Stimulated activated CD4-positive, alpha-beta T cell treated with anti-CD3 and anti-CD28 coated beads, Interleukin-12 subunit alpha, Interleukin-12 subunit beta, amount 100 ng/mL, for 4 hours (primary cell): ENCODE results near the gene CTBP2.

Experiments
- DNase-seq: peaks from one replicate; pipeline ENCODE4 v3.0.0-alpha.2; 2020

CTBP2 gene

DNA sequence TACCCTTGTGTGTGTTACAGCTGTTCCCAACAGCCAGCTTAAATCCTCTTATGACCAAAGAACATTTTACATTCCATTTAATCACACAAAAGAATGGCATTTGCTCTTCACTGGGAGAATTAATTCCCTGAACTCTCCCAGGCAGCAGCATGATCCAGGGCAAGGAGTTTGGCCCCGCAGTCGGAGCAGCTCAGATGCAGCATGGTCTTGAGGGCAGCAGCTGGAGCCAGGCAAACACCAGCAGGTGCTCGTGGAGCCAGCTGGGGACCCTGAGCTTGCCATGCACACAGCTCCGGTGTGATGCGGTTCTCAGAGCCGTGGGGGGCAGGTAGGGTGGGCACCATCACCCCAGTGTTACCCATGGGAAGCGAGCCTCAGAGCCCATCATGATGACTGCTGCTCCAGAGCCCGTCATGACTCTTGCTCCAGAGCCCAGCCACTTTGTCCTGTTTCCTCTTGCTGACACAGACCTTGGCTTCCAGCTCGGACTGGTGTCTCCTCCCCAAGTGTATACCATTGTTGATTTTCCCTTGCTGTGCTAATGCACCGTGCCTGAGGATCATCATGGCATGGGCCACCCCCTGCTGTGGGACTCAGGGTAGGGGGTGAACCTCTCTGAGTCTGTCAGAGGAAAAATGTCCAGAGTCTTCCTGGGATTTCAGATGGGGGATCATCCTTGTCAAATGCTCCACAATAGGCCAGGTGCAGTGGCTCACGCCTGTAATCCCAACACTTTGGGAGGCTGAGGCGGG is 142.6 kb downstream of the CTBP2 start:
- DNase-seq = no peak

DNA sequence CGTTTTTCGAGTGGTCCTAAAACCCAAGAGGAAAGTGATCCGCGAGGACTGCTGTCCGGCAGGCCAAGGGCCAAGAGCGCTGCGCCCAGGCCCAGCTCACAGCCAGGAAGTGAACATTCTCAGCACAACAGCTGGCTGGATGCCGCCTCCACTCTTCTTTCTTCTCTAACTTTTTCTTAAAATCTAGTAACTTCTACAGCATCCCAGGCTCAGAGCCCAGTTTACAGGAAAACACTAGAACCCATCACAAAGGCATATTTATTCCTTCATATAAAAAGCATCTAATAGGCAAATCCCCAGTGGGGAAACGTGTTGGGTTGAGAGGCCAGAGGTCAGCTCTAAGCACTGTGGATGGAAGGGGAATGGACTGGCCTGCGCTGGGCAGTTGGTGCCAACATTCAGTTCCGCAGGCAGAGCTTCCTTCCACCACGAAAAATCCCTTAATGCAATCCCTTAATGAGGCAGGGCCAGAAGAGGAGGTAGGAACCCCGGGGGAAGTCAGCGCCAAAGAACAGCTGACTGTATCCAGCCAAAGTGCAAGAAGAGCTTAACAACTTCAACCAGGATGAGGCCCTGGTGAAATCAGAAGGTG is 143.7 kb downstream of the CTBP2 start:
- no peak for DNase-seq

DNA sequence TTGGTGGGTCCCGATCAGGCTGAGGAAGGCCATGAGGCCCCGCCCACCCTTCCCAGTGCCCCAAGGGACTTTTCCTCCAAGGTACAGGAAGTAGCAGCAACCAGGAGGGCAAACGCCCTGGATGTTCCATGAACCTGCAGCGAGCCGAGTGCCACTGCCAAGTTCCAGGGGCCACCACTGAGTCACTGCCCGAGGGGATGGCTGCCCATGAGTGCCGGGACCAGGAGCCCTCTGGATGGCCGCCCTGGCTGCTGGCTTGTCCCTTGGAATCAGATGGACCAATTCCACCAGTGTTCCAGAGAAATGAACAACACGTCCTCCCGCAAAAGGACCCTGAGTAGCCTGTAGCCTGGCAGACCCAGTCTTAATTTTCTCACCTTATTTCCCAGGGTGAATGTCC is 144.2 kb downstream of the CTBP2 start:
- no peak for DNase-seq

DNA sequence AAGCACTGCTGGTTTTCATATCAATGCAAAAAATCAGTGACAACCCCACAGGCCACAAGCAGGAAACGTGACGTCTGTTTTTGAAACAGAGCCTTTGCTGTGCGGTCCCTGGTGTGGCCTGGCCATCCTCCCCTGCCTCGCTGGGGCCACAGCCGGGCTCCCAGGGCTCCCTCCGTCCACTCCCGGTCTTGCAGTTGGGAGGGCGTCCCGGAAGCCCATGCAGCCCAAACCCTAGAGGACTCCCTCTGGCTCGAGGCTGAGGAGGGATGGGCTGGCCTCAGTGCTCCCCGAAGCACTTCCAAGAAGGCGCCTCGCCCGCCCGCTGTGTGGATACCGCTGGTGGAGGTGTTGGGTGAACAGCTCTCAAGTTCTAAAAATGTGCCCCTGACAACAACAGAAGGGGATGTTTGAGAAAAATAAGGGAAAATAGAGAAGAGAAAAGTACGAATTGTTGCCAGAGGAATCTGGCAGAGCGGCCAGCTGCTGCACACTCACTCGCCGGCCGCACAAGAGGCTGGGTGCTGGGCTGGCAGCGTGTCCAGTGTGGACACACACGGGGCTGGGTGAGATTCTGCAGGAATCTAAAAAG is 144.9 kb downstream of the CTBP2 start:
- no peak for DNase-seq

DNA sequence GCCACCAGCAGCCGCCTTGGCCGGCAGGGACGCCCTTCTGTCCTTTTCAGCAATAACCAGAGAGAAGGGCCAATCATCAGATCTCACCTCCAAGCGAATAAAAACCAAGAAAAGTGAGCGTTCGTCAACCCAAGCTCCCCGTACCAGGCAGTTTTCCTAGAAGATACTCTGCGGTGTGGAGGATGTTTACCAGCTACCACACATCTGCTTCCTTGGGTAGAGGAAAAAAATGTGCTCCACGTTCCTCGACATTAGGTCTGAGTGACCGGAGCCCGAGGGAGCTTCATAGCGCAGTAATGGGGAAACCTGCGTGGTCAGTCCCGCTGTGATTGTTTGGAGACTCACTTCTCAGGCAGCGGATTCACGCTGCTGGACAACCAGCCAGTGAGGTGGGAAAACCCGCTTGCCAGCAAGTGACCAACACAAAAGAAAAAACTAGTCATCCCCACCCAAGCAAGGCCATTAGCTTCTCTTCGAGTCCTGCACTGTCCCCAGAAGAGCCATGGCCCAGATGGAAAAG is 145.5 kb downstream of the CTBP2 start:
- DNase-seq = no peak

DNA sequence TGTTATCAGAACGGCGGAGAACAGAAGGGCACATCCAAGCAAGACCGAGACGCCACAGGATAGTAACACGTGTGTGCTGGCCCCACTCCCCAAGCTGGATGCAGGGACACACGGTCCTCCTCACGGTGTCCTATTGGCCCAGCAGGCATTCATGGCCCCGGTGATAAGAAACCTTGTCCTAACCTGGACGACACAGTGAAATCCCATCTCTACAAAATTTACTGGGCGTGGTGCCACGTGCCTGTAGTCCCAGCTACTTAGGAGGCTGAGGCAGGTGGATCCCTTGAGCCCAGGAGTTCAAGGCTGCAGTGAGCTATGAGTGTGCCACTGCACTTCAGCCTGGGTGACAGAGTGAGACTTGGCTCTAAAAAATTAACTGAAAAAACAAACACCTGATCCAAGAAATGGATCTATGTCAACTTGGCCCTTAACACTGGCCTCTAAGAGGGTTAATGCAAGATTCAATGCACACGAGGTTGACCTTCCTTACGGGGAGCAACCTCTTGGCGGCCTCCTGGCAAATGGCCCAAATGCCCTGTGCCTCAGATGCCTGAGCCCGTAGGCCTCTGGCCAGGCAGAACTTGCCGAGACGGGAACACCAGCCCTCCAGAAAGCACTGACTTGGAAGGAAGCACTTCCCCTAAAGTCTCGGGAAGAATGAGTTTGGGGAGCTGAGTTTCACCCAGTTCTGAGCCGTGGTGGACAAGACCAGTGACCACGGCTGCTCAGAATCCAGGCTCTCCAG is 146.1 kb downstream of the CTBP2 start:
- no peak for DNase-seq

DNA sequence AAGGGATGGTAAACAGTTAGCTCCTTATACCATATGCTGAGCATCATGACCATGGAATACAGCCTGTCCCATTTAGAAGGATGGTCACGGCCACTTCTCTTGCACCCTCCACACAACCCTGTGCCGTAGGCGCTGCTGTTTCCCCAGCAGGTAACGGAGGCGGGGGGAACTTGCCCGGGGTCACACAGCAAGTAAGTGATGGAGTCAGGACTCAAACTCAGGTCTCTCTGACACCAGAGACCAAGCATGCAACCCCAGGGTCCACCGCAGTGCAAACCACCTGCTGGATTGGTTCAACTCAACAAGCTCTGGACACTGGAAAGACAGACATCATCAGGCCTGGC is 146.9 kb downstream of the CTBP2 start:
- DNase-seq = no peak

DNA sequence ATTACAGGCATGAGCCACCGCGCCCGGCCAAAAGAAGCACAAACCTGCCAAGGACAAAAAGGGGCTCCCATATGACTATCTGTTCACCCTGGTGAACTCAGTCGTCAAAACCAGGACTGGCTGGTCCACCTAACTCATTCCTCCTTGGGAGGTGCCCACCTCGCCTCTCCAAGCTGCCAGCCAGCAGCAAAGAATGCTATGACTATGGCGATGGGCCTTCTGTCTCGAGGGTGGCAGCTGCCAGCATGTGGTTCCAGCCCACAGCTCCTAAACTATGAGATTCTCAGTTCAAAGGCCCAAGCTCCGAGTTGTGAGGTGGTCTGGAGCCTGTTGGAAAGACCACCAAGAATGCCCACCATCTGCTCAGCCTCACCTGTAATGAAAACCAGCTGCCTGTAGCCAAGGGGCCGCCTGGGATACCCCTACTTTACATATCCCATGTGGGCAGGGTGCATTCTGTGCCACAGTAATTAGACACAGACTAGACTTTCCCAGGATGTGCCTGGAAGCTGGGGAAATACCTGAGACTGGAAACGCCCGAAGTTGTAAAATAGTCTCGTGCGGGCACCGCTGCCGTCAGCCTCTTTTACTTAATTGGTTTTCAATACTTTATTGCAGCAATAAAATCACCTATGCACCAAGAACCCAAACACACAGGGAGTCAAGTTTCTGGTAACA is 147.4 kb downstream of the CTBP2 start:
- DNase-seq = no peak

DNA sequence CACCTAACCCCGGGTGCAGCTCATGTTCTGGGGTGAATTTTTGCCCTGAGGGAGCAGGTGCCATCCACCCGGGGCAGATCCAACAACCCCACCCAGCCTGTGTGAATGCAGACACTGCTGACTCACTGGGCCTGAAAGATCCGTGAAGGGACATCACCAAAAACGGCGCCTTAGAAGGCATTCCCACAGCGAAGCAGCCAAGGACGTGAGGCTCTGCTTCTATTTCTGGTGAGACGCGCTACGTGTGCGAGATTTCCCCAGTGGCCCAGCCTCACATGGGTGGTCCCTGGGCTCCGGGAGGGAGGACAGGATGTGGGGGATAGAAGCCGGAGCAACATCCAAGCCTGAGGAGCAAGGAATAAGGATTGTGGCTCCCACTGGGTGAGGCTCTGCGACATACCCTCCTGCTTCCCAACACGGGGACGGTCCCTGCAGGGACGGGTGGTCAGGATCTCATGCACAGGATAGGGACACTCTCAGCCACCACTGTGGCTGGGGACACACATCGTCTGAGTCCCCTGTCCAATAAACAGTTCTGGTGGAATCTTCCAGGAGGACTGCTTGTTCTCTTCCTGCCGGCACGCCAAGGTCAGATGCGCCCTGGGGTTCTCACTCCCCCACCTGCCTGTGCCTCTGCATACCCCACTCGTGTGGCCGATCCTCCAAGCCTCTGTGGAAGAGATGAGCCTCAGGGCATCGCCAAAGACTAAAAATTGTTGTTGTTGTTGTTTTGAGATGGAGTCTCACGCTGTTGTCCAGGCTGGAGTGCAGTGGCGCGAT is 148.2 kb downstream of the CTBP2 start:
- DNase-seq = no peak

DNA sequence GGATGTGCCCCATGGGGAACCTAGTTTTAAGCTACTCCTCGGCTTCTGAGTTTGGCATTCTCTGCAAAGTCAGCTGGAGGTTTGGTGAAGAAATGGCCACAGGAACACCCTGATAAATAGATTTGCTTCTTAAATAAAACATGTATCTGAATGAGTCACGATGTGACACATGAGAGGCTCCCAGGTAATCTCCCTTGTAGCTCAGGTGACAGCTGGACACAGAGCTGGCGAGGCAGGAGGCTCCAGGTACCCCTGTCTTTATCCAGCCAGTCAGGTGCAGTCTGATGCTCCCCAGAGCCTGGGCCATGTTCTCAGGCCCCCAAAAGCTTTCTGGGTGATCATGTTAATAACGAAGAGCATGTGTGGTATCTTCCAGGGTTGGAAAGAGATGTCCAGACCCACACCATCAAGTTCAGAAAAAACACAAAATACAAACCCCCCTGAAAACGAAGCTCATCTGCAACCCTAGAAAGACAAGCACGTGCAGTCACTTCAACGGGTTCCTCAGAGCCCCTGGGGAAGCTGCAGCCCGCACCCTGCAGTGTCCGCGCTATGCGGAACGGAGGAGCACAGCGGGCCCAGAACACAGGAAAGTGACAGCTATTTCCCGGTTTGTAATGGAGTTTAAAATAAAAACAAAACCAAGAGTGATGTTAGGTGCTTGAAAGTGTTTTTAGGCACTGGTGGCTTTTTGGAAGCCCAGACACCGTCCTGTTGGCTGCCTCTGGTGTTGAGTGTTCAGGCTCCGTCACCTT is 149.0 kb downstream of the CTBP2 start:
- no peak for DNase-seq

DNA sequence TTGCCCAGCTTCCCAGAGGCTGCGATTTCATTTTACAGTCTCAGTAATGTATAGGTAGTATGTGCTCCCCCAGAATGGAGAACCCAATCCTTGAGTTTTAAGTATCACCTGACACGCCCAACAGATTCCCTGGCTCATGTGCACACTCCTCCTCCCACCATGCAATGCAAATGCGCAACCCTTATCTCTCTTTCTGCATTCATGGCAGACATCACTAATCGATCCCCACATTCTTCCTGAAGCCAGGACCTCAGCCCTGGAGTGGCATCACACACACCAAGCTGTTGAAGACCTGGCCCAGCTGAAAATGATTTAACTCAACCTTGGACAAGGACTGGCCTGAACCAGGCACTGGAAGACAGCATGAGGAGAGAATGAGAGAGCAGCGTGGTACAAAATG is 150.0 kb downstream of the CTBP2 start:
- DNase-seq = no peak

DNA sequence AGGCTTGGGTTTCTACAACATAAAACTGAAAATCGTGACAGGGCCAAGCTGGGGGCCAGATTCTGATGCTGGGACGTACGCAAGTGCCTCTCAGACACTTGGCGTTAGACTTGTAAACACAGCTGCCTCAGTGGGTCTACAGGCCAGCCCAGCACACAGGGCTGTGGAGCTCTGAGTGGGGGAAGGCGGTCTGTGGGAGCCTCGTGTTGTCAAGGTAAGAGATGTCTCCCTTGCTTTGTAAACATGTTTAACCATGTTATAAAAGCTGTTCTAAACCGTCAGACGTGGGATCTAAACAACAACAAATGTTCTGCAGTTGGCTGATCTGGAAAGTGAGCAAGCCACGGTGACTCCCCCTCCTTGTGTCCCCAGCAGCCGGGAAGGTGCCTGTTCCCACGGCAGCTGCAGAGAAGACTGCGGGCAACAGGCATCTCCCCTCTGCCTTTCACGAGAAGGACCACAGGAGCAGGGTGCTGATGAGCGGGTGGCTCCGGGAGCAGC is 150.7 kb downstream of the CTBP2 start:
- no peak for DNase-seq

DNA sequence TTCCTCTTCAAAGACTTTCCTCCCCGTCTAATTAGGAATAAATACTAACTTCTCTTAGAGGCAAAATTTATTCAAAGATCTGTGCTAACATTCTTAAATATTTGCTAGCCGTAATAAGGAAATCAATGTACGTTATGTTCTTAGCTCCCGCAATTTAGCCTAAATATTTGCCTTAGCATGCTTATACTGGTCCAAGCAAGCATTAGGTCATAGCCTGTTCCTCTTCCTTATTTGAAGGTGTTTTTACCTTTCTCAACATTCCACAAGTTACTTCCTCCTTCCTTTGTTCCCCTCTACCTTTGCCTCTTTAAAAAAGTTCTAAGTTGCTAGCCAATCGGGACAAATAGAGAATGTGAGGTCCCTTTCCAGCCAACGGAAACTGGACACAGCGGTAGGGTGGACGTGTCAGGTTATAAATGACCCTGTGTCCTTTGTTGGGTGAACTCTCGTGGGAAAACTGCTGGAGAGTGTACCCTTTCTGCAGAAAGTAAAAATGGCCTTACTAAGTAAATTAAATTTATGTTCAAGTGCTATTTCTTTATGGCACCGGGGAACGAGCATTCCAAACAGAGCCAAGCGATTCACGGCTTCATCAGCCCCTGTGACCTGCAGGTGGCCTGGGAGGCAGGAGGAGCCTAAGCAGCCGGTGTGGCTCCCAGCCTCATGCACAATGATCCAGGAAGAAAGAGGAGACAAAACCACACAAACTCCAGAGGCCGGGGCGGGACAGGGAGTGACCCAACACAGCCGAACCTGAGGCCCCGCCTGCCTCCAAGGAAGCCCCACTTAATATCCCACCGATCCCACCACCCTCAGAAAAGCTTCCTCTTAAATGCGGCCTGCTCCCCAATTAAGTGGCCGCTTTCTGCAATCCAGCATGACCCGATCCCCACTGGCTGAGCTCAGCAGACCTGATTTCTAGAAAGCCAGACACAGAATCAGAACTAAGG is 151.4 kb downstream of the CTBP2 start:
- no peak for DNase-seq

DNA sequence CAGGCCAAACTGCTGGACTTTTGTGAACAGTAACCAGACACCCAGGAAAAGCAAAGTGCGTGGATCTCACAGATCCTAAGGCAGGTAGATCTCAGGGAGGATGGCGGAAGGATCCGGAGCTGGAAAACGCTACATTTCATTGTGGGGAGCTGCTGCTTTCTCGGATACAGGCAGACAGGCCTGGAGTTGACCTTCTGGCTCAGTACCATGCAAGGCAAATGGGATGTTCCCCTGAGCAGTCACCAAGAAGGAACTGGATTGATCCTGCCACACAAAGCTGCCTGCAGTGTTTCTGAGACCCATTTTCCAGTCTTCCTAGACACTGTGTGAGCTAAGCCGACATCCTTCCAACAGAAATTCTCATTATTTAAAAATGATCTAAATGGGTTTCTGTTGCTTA is 152.9 kb downstream of the CTBP2 start:
- DNase-seq = no peak

DNA sequence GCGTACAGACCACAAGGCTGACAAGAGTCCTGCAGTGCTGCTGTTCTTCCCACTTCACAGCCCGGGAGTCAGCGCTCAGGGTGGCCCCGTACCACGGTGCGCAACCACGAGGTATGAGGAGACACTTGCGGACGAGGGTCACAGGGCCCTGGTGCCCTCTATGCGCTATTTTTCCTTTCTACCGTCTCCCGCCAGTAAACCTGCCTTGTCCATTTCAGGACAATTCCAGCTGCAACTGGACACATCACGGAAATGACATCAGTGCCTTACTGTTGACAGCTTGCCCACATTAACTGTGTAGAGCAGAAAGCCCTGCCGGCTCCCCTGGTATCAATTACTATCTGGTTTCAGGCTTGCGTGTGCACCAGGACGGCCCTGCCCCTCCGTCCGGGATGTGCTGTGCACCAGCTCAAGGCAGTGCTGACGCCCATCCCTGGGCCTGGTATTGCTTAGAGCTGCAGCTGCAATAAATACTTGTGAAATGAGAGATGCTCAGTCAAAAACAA is 153.4 kb downstream of the CTBP2 start:
- DNase-seq = no peak

DNA sequence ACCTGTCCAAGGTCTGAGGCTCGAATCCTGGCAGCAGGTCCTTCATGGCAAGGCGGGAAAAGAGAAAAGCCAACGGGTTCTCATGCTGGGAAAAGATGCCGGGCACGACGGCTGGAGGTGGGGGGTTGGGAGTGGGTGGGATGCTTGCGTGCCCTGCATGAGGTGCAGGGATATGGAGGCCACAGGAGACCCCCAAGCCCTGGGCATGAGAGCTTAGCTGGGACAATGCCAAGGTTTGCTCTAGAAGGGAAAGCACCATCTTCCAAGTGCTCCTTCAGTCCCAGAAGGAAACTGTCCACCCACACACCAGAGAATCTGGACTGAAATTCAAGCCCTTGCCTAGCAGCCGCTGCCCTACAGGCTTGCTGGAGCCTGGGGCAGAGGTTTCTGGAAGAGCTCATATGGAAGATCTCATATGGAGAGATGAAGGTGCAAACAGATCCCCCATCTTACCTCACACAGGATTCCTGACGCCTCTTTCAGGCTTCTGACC is 154.1 kb downstream of the CTBP2 start:
- DNase-seq = no peak

DNA sequence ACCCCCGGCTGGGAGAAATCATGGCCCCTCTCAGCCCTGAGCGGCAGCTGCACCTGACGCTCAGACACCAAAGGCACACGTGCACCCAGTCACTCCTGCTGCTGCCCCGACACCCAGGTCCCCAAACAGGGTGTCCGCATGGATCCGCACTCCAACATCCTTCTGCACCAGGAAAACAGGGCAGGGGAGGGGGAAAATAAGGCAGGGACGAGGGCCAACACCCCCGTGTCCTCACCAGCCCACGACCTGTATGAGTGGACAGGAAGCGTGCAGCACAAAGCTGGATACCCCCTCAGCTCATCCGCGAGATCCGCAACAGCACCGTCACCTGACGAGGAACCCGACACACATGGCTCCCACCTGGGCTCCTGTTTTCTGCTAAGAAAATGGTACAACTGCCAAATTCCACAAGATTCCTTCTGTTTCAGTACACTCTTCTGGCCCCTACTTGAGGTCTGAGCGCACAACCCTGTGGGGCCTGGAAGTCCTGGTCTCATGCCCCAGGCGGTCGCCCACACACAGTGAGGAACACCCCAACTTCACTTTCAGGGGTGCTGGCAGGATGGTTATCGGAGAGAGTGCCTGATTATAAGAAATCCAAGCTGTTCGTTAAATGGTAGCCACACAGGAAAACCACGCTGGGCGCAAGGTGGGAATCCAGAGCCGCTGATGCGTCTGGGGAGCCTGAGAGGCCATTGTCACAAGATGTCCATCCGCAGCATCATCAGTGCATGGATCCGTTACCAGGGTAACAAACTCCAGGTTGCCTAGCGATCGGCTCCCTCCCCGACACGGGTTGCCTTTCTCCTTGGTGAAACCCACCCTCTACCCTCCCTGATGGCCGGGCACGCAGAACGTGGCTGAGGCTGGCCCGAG is 154.8 kb downstream of the CTBP2 start:
- no peak for DNase-seq

DNA sequence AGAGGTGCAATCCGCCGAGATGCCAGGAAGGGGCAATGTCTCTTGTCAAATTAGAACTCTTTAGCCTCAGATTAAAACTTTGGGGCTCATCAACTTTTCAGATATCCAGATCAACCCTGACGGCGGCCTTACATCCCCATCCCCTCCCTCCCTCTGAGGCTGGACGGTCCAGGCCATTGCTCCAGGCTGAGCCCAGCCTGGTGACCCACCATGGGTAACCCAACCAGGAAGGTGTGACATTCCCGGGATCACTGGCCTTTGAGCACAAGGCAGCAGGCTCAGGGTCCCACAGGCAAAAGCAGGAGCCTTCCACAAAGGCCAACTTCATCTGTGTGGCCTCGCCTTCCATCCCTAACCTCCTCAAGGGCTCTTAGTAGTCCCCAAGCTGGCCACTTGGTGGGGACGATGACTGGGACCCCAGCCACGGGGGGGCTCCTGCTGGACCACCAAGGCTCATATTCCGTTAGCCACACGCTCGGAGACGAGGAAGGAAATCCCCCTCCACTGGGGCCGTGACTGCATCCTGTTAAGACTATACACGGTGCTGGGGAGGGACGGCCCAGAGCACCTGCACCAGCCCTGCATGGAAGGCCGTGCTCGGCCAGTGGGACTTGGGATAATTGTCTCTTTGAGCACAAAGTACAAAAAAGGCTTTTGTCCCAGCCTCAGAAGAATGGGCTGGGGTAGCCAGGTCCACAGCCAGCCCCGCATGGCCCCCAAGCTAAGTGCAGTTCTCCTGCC is 155.6 kb downstream of the CTBP2 start:
- DNase-seq = no peak
